Astrocyte (in vitro differentiated cells and primary cell): ENCODE data around the gene GLT1D1. TPM values are rescaled to one million over a fixed set of nuclear protein-coding genes. Genes with fewer than 3 reads are reported as not detected.
A peak's percentile ranks its signal among the peaks of the same experiment; 100 is the strongest.

Experiments
- DNase-seq: peaks from one replicate; pipeline ENCODE4 v3.0.0-alpha.2; 2010; ENCODE audit warnings: low read depth
- FAIRE-seq: peaks from 2 replicates; lab custom pipeline; 2011; peaks lifted over from hg19 to GRCh38; lab: Jason Lieb, UNC
- H2AFZ ChIP-seq: 2 replicates; pipeline ENCODE4 v1.6.0; 2012; ENCODE audit warnings: low read depth, low read length, inconsistent platforms
- H3K27ac ChIP-seq: 2 replicates; pipeline ENCODE4 v1.5.1; 2011; ENCODE audit warnings: low read depth, low read length, inconsistent platforms
- H3K27me3 ChIP-seq: 2 replicates; pipeline ENCODE4 v1.6.0; 2011; ENCODE audit warnings: low read length, inconsistent platforms; ENCODE audit not compliant: insufficient read depth
- H3K36me3 ChIP-seq: 2 replicates; pipeline ENCODE4 v1.5.1; 2011; ENCODE audit warnings: low read length, inconsistent platforms; ENCODE audit not compliant: insufficient read depth
- H3K4me1 ChIP-seq: 2 replicates; pipeline ENCODE4 v1.5.1; 2011; ENCODE audit warnings: low read length, inconsistent platforms; ENCODE audit not compliant: insufficient read depth
- H3K4me2 ChIP-seq: 2 replicates; pipeline ENCODE4 v1.6.0; 2012; ENCODE audit warnings: low read length, inconsistent platforms
- H3K4me3 ChIP-seq: 2 replicates; pipeline ENCODE4 v1.5.1; 2011; ENCODE audit warnings: low read depth, mild to moderate bottlenecking, low read length, inconsistent platforms; ENCODE audit not compliant: insufficient read depth
- H3K79me2 ChIP-seq: 2 replicates; pipeline ENCODE4 v1.6.0; 2012; ENCODE audit warnings: mild to moderate bottlenecking, low read length, inconsistent platforms; ENCODE audit not compliant: insufficient read depth
- H3K9ac ChIP-seq: 2 replicates; pipeline ENCODE4 v1.6.0; 2012; ENCODE audit warnings: mild to moderate bottlenecking, low read length, inconsistent platforms
- H3K9me3 ChIP-seq: 2 replicates; pipeline ENCODE4 v1.5.1; 2012; ENCODE audit warnings: low read depth, mild to moderate bottlenecking, low read length, inconsistent platforms; ENCODE audit not compliant: insufficient read depth
- H4K20me1 ChIP-seq: 2 replicates; pipeline ENCODE4 v1.6.0; 2012; ENCODE audit warnings: low read length, inconsistent platforms; ENCODE audit not compliant: insufficient read depth
- H3K27ac Mint-ChIP-seq: one replicate; pipeline ENCODE4 v1.8.0; 2021; ENCODE audit warnings: mild to moderate bottlenecking, mixed read lengths; ENCODE audit not compliant: unreplicated experiment
- H3K27me3 Mint-ChIP-seq: one replicate; pipeline ENCODE4 v1.8.0; 2021; ENCODE audit warnings: low read depth, mixed read lengths; ENCODE audit not compliant: unreplicated experiment
- H3K36me3 Mint-ChIP-seq: one replicate; pipeline ENCODE4 v1.8.0; 2021; ENCODE audit warnings: low read depth, mixed read lengths; ENCODE audit not compliant: unreplicated experiment
- H3K4me1 Mint-ChIP-seq: one replicate; pipeline ENCODE4 v1.8.0; 2021; ENCODE audit warnings: low read depth, mixed read lengths; ENCODE audit not compliant: unreplicated experiment
- H3K4me3 Mint-ChIP-seq: one replicate; pipeline ENCODE4 v1.8.0; 2021; ENCODE audit warnings: mild to moderate bottlenecking, moderate library complexity, mixed read lengths; ENCODE audit not compliant: unreplicated experiment
- H3K9me3 Mint-ChIP-seq: one replicate; pipeline ENCODE4 v1.8.0; 2021; ENCODE audit warnings: mild to moderate bottlenecking, mixed read lengths; ENCODE audit not compliant: unreplicated experiment
- CTCF ChIP-seq: IDR thresholded peaks from 2 replicates; pipeline ENCODE4 v1.5.1; 2011; ENCODE audit warnings: low read depth, mild to moderate bottlenecking, inconsistent platforms, low read length, moderate library complexity; ENCODE audit not compliant: insufficient read depth
- EZH2 ChIP-seq: IDR thresholded peaks from 2 replicates; pipeline ENCODE4 v1.6.1; 2012; ENCODE audit warnings: mild to moderate bottlenecking, low read length, inconsistent platforms; ENCODE audit not compliant: insufficient read depth
- total RNA-seq: library from RNA; stranded (reverse); gene quantifications from 2 replicates; pipeline ENCODE4 v1.2.1, GENCODE V29; 2021

Gene GLT1D1
- total RNA-seq, 1 donor from 2014 or later = 0.16 TPM

DNA sequence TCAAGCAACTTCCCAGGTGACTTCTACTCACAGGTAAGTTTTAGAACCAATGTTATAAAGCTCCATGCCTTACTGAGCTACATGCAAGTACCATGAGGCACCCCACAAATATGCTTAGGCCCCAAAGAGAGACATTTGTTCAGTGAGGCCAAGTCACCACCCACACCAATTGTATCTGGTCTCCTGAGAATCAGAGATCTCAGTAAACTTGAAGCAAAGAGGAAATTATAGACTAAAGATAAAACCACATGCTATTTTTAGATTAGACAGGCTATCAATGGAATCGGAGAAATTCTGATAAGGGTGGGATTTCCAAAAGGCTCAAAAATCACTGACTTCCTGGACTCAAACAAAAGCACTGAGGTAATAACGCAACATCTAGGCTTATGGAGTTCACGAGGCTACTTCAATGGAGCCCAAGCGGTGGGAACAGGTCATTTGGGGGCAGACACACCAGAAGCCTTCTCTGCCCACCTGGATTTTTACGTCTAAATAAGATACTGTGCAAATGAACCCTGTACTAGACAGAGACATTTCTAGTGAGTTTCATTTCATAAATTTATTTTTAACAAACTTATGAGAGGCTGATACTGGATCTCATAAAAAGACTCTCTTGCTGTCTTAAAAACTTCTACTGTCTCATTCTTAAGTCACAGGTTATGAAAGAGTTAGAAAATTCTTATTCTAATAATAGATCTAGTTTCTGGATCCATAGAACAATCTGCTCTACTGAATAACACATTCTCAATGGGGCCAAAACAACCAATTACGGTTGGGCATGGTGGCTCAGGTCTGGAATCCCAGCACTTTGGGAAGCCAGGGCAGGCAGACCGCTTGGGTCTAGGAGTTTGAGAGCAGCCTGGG, 37.3 kb upstream of the GLT1D1 start:
- peaks cover 3% of the 10 kb centered on the region for H3K36me3 Mint-ChIP-seq
- H3K4me1 Mint-ChIP-seq = peaks cover 14% of the 10 kb centered on the region
- H3K4me3 Mint-ChIP-seq = no peak overlapping the region
- DNase-seq = peak; percentile 29
- H3K27ac Mint-ChIP-seq = no peak overlapping the region
- peaks cover 3% of the 10 kb centered on the region for H3K9me3 Mint-ChIP-seq
- H3K36me3 ChIP-seq = peaks cover 7% of the 10 kb centered on the region
- peak overlapping the region; percentile 90 for H3K27ac ChIP-seq
- H3K9me3 ChIP-seq = no peaks in the 10 kb centered on the region
- FAIRE-seq = no peak
- H3K27me3 ChIP-seq = no peaks in the 10 kb centered on the region
- H3K79me2 ChIP-seq = peaks cover 99% of the 10 kb centered on the region
- H3K27me3 Mint-ChIP-seq = no peaks in the 10 kb centered on the region
- no peak overlapping the region for H2AFZ ChIP-seq
- H3K4me1 ChIP-seq = peaks cover 26% of the 10 kb centered on the region
- H3K4me2 ChIP-seq = peak overlapping the region; percentile 12
- peak overlapping the region; percentile 12 for H3K9ac ChIP-seq
- H3K4me3 ChIP-seq = no peak overlapping the region
- H4K20me1 ChIP-seq = peaks cover 52% of the 10 kb centered on the region
- no peak for TF ChIP-seq EZH2
- no peak for TF ChIP-seq CTCF

DNA sequence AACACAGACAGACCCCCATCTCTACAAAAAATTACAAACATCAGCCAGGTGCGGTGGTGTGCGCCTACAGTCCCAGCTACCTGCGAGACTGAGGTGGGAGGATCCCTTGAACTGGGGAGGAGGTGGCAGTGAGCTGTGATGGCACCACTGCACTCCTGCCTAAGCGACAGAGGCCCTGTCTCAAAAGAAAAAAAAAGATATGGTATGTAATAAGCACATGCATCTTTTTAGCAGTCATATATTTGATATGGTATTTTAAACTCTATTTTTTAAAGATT, 36.7 kb upstream of the GLT1D1 start:
- Mint-ChIP-seq H3K36me3 (peaks cover 5% of the 10 kb centered on the region), H3K4me1 (peaks cover 14% of the 10 kb centered on the region), H3K9me3 (peaks cover 3% of the 10 kb centered on the region), H3K4me3 (no peak overlapping the region), H3K27me3 (no peaks in the 10 kb centered on the region), H3K27ac (no peak overlapping the region)
- DNase-seq (no peak), FAIRE-seq (no peak)
- Histone ChIP-seq H4K20me1 (peaks cover 53% of the 10 kb centered on the region), H3K9ac (no peak overlapping the region), H3K4me2 (no peak overlapping the region), H3K27ac (peak overlapping the region; percentile 90), H3K27me3 (no peaks in the 10 kb centered on the region), H3K9me3 (no peaks in the 10 kb centered on the region), H2AFZ (no peak overlapping the region), H3K4me3 (no peak overlapping the region), H3K36me3 (peaks cover 7% of the 10 kb centered on the region), H3K4me1 (peaks cover 25% of the 10 kb centered on the region), H3K79me2 (peaks cover 99% of the 10 kb centered on the region)
- no peak for TF ChIP-seq CTCF
